ENCODE data around the gene MGAT5.

The MGAT5 gene

DNA sequence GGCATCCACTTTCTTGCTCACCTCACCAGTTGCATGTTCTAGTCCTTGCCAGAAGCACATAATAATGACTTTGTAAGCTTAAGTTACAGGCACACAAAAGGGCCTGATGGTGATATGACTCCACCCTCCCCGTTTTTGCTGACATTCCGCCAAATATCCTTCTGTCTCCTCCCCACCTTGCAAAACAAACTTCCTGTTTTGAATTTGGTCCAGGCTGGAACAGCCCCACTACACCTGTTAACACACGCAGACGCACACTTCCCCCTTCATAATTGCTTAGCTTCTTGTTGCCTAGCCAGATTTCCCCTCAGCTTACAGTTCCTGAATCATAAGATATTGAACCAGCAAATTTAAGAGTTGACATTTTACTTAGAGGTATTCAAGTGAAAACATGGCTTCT, at the start of gene MGAT5:
MGAT5 (plus strand) TSS at position 269 of the 400 bp plus-strand sequence. CDS start 332 bp downstream, outside the sequence.
- DNase-seq: no peak

- DNase-seq: no peak
These were observed 48.8 kb upstream of the MGAT5 start for GRCh38 chr2:134205087-134205486.

GRCh38 chr2:134206031-134206430, 47.8 kb upstream of the MGAT5 start:
- DNase-seq: no peak

GRCh38 chr2:134206573-134206972, 47.3 kb upstream of the MGAT5 start:
- no peak for DNase-seq

GRCh38 chr2:134207589-134208209, 46.2 kb upstream of the MGAT5 start:
- DNase-seq: no peak

DNA sequence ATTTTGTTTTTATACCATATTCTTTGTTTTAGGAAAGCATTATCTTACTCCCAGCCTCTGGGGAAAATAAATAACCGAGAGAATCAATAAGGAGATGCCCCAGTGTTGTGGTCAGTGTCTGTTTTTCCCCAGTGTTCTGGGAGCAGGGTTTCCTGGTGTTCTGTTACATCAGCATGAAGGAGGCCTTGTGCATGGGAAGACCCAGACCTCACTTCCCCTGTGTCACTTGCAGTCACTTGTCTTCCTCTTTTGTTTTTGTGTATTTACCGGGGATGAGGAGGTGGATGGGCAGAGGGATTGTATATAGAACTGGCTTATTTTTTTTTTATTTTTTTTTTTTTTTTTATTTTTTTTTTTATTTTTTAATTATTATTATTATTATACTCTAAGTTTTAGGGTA, 45.0 kb upstream of the MGAT5 start:
- DNase-seq: no peak

DNA sequence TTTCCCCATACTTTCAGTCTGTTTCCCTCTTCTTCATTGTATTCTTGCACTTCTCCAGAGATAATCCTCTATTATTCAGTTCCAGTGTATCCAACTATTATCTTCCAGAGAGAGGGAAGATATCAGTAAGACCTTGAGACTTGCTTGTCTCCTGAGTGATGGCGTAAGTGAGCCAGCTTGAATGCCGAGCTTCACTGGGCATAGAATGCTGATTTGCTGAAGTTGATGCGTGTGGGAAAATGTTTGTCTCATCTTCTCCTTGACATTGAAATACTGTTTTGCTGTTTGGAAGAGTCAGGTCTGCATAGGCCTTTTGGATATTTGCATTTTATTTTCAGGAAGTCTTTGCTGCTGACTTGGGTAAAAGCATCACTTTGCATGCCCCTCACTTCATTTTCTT, 41.1 kb upstream of the MGAT5 start:
- DNase-seq: no peak

- no peak for DNase-seq
These were observed 37.6 kb upstream of the MGAT5 start for GRCh38 chr2:134216152-134216829.

DNA sequence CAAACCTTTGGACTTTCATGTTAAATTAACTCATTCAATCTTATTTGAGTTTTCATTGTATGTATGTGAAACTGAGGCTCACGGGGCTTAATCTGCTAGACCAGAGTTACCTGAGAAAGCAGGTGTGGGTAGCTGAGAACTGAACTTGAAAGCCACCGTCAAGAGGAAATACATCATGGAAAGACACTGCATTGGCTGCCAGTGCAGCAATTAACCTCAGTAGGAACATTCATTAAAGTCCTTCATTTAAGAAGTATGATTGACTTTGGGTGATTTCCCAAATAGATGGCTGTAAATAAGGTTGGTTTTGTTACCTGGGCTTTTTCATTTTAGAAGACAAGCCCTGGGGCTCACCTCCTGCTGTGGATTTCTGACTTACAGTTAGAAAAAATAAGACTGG, 36.5 kb upstream of the MGAT5 start:
- no peak for DNase-seq

DNA sequence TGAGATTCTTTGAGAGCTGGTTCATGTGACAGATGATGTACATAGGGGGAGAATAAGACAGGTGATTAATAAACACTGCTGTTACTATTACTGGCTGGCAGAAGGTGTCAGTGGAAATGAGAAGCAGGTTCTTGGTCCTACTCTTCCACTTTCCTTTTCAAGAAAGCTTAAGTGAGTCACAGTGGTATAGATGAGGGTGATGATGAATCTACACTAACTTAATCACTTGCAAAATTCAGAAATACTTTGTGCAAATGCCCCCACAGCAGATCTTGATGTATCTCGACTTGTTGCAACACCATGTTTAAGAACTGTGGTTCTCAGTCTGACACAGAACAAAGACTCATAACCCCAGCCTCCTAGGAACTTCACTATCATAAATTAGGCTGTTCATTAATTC, 35.9 kb upstream of the MGAT5 start:
- no peak for DNase-seq

DNA sequence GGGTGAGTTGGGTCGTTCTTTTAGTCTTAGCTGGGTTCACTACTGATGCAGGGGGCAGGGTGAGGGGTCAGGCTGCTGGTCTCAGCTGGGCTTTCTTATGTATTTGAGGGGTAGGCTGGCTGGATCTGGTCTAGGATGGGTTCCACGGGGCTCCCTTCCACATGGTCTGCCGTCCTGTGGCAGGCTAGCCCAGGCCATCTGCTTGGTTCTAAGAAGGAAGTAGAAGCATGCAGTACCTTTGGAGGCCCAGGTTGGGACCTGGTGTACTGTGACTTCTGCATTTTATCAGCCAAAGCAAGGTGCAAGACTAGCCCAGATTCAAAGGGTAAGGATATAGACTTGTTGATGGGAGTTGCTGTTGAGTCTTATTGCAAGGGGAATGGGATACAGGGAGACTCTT, 35.5 kb upstream of the MGAT5 start:
- DNase-seq: no peak

DNA sequence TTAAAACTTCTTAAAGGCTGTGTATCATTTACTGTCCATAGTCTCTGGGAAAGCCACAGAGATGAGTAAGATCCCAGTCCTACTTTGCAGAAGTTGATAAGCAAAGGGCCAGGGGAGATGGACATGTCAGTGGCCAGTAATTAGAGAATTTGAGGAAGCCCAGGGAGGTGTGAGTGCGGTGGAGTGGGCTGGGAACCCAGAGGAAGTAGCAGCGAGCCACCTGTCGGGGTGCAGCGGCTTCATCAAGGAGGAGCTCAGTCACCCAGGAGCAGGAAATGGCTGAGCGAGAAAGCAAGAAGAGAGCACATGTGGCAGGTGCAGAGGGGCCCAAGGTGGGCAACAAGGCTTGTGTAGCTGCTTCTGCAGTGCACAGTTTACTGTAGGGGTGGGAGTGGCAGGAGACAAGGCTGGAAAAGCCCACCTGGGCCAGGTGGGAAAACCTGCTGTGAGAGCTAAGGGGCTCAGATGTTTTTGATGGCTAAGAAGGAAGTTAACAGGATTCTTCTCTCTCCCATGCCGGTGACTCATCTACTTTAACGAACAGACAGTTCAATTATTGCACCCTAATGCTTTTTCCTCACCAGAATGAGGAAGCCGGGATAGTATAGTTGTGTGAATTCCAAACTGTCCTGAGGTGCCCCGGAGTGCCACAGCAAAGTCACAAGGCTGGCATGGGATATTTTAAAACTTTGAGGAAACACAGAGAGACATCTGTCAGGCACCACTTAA, 34.8 kb upstream of the MGAT5 start:
- DNase-seq: no peak

- DNase-seq: peak in 1 of 2 donors; percentile 17
These were observed 33.4 kb upstream of the MGAT5 start for GRCh38 chr2:134220344-134220974.

DNA sequence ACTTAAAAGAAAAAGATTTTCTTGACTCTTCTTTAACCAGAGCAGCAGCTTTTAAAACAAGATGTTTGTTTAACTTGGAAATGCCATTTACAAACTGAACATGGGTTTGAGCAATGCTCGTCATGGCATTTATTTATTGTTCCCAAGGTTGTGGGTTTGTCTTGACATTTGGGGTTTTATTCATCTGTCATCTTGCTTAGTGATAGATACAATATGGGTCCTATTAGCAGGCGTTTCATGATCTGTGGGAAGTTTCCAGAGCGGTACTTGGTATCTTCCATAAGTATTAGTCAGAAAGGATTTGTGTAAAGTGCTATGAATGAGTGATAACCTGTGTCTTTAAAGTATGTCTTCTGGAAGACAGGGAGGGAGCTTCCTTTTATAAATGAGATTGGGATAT, 29.9 kb upstream of the MGAT5 start:
- no peak for DNase-seq

- no peak for DNase-seq
These were observed 28.7 kb upstream of the MGAT5 start for GRCh38 chr2:134225173-134225572.

GRCh38 chr2:134225841-134226240, 28.0 kb upstream of the MGAT5 start:
- DNase-seq: no peak

GRCh38 chr2:134226601-134227000, 27.3 kb upstream of the MGAT5 start:
- DNase-seq: no peak

DNA sequence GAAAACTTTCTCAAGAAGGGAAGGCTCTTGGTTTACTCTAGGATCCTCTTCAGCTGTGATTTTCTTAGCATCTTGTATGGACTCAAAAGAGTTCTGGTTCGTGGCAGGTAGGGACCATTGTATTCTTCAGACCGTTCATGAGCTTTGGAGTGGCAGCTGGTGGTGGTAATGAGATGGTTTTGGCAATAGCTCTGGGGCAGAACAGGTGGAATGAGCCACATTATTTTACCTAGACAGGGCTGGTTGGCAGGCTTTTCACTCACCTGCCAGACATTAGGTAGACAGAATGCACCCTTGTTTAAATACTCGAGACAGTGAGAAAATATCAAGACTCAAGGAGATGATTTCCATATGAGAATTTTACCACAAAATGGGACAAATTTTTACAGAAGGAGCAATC, 26.2 kb upstream of the MGAT5 start:
- no peak for DNase-seq

DNA sequence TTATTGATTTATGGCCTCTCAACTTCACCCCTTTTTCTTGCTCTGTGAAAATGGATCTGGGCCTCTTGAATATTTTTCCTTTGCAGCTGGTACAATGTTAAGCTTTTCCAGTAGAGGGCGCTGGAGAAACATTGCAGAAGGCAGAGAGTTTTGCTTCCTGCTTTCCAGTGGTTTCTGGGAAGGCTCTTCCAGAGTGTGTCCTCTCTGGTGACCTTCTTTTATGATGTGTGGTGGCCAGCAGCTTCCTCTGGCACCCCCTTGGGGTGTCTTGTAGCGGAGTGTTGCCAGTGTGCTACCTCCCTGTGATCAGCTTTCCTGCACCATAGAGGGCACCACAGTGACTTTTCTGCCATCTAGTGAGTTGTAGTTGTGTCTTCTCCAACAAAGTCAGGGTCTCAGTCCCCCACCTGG, 25.4 kb upstream of the MGAT5 start:
- no peak for DNase-seq

- no peak for DNase-seq
These were observed 24.3 kb upstream of the MGAT5 start for GRCh38 chr2:134229540-134229939.

DNA sequence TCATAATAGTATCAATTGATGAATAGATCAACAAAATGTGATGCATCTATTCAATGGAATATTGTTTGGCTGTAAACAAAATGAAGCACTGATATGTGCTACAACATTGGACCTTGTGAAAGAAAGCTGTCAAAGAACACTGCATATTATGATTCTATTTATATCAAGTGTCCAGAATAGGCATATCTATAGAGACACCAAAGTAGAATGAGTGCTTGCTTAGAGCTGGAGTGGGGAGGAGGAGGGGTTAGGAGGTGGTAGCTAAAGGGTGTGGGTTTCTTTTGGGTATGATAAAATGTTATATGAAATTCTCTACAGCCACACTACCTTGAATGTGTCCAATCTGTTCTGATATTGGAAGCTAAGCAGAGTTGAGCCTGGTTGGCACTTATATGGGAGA, 23.0 kb upstream of the MGAT5 start:
- no peak for DNase-seq

DNA sequence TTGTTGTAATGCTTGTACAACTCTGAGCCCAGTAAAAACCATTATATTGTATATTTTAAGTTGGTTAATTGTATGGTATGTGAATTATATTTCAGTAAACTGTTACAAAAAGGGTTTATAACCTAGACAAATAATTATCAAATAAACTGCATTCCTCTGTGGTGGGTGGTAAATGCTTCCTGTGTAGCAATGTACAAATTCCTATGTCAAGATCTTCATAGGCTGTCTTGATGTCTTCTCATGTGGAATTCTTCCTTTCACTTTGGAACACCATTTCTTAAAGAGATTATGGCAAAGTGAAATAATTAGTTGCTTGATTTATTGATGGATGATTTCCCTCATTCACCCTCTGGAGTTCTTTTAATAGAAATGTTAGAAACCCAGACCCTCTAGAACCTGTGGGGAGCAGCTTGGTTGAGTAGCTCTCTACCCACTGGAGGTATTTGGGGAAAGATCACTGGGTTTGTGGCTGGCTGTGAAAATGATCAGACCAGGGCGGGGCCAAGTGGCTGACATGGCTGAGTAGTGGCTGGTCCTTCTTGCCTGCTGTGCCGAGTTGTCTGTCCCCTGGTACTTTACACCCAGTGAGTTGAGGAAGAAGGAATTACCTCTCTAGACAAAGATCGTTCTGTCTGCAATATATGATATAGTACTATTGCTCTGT, 22.4 kb upstream of the MGAT5 start:
- no peak for DNase-seq

DNA sequence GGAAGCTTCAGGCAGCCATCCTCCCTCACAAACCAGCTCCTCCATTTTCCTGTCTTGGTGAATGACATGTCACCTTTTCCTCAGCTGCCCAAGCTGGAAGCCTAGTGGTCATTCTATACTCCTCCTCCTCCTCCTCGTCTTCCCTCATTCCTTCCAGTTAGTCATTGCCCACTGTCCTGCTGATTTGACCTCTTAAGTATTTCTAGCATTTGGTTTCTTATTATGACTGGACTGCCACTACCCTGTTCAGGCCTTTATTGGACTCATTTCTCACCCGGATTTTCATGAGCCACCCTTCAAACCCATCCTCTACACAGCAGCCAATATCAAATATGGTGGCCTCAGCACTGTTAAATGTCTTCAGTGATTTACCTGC, 21.9 kb upstream of the MGAT5 start:
- DNase-seq: no peak

Measured in hippocampal formation (tissue), 2 donors.